ENCODE data around the gene NFE2.
"Not testable (repeated sequence)": the region's sequence is repeated elsewhere in the genome, so short reads cannot be mapped to it uniquely, and the experiment has no call there.

Gene NFE2

DNA sequence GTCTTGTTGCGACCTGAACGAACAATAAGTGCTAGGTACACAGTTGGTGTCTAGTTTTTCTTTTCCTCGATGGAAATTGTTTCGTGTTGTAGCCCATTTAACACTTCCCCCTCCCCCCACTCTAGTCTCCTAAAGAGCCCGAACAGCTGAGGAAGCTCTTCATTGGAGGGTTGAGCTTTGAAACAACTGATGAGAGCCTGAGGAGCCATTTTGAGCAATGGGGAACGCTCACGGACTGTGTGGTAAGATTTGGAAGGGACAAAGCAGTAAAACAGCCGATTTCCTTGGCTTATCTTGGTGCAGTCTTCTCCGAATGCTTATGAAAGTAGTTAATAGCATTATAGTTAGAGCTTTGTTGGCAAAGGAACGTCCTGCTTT is 19.6 kb downstream of the NFE2 start:
- DNase-seq, result not testable (repeated sequence)

DNA sequence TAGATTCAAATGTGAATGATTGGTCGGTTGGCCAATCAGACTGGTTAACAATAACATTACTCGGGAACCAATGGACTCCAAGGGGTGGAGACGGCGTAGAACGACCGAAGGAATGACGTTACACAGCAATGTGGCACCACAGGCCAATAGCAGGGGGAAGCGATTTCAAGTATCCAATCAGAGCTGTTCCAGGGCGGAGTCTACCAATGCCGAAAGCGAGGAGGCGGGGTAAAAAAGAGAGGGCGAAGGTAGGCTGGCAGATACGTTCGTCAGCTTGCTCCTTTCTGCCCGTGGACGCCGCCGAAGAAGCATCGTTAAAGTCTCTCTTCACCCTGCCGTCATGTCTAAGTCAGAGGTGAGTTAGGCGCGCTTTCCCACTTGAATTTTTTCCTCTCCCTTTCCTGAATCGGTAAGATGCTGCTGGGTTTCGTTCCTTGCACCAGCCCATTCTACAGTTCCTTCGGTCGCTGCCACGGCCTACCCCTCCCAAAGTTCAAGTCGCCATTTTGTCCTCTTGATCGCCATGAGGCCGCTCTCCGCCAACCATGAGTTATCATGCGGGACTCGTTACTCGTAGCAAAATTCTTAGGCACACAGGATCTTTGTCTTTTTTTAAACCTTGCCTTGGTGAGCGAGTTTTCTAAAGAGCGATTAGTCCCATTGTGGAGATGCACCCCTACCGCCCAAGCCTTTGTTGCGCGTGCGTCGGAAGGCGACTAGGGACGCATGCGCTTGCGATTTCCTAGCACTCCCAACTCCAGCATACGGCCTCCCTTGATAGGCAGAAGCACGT is 20.2 kb downstream of the NFE2 start, which contains the start of gene HNRNPA1:
Gene HNRNPA1, plus strand, starts transcription at position 259 of the 793 bp plus-strand sequence. Its CDS starts 82 bp downstream, at position 341.
- peak; percentile 99 for DNase-seq

DNA sequence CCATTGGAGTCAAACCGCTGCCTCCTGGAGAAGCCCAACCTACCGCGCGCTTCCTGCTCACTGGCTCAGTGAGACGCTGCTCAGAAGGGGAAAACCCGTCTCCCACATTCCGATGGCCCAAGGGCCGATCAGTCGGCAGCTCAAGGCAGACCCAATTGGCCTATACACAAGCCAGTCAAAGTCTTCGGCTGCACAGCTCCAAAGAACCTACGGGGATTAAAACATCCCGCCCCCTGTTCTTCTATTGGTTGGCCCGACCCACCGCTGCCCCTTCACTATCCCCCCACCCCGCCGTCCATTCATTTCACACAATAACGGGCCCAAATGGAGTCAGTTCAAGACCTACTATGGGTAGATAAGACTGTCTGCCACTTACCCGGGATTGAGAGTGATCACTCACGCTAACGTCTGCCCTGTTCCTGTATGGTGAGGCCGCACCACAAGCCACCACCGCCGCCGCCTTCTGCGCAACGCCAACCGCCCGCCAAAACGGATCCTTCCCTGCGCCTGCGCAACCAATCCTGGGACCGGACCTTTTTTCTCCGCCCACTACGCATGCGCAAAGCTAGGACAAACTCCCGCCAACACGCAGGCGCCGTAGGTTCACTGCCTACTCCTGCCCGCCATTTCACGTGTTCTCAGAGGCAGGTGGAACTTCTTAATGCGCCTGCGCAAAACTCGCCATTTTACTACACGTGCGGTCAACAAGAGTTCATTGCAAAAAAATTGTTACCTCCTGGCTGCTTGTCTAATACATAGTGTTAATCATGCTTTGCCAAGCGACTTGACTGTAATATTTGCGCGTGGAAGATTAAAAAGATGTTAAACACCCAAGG is 21.0 kb downstream of the NFE2 start, which contains the start of gene CBX5:
Gene CBX5, minus strand, starts transcription at position 491 of the 836 bp plus-strand sequence. CDS start 22,472 bp downstream, outside the sequence.
- peak; percentile 99 for DNase-seq

DNA sequence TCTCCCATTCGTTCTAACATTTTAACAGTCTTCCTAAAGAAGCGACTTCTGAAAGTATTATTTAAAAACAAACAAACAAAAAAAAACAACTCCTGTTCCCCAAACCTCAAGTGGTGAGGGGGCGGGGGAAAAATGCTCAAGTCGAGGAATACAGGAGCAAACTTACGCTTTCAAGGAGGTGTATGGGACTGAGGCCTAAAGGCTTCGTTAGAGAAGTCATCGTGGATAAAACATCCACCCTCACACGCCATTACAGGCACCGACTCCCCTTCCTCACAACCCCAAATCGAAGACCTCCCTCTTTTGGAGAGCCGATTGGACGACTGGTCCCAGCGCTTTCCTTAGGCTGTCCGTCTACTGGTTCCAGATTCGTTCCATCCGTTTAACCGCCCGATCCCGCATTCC is 21.6 kb downstream of the NFE2 start:
- no peak for DNase-seq

DNA sequence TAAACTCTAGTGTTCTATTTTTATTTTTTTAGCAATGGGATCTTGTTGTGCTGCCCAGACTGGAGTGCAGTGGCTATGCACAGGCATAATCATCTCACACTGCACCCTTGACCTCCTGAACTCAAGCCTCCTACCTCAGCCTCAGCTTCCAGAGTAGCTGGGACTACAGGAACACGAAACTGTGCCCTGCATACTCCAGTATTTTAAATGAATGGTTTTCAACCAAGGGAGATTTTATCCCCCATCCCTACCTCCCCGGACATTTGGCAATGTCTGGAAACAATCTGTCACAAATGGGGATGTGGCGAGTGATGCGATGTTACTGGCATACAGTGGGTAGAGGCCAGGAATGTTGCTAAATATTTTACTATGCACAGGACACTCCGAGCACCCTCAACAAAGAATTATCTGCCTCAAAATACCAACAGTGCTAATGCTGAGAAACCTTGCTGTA is 23.0 kb downstream of the NFE2 start:
- DNase-seq, result no peak

DNA sequence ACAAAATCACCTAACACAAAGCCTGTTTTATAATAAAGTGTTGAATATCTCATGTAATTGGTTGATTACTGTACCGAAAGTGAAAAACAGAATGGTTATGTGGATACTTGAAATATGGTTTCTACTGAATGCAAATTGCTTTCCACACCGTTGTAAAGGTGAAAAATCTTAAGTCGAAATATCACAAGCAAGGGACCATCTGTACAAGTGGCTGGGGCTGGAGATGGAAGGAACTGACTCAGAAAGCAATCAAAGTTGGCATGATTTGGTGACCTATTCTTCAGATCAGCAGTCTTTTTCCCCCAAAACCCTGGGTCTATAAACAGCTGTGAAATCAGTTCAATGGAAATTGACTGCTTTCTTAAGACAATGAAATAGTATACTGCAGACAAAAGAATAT is 24.4 kb downstream of the NFE2 start:
- no peak for DNase-seq

DNA sequence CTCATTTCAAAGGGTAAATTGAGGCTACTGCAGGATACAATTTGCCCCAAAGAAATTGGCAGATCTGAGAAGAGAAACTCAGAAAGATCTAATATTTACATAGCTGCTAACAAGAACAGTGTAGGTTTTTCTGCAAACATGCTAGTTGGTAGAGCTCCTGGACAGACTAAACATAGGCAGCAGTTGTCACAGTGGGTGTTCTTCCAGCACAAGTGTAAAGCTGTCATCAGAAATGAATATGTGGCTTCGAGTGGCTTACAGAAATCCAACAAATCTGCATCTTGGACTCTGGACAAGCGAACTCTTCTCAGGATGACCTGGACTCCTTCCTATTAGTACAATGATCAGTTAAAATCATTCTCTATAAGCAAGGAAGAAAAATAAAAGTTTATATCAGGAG is 26.8 kb downstream of the NFE2 start:
- DNase-seq, result peak; percentile 53

DNA sequence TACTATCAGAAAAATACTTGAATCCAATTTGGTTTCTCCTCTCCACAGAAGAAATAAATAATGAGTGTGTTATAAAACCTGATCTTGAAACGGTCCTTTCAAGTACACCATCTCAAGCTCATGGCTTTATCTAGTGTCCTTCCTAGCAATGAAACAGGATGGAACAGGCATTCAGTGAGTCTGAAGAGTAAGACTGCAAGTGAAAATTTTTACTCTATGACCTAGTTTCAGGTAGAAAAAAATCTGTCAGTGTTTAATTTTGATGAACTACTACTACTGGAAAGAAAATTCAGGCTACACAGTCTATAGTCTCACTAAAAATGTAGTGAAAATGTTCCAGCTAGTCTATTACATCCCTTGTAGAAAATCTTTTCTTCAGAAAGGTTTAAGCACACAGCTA is 28.6 kb downstream of the NFE2 start:
- no peak for DNase-seq

DNA sequence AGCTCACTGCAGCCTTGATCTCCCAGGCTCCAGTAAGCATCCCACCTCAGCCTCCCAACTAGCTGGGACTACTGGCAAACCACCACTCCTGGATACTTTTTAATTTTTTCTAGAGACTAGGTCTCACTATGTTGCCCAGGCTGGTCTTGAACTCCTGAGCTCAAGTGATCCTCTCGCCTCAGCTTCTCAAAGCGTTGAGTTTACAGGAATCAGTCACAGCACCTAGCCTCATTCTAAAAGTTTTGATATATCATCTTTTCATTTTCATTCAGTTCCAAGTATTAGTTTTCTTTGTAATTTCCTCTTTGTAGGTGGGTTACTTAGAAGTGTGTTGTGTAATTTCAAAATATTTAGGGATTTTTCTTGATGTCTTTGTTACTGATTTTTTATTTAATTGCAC is 30.5 kb downstream of the NFE2 start:
- no peak for DNase-seq

DNA sequence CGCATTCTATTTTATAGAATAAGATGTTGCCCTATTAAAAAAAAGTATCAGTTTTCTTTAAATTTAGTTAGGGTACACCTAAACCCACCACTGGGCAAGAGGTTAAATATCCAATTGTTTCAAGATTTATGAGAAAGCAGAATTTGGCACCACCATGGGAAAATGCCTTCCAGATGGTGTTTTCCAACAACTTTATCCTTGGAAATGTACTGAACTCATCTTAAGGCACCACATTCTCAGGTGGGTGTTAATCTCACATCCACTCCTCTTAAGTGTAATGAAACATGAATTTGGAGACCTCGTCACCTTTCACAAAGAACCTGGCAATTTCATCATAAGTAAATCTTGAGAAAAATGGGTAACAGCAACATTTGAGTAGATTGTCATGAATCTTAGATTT is 34.0 kb downstream of the NFE2 start:
- no peak for DNase-seq

DNA sequence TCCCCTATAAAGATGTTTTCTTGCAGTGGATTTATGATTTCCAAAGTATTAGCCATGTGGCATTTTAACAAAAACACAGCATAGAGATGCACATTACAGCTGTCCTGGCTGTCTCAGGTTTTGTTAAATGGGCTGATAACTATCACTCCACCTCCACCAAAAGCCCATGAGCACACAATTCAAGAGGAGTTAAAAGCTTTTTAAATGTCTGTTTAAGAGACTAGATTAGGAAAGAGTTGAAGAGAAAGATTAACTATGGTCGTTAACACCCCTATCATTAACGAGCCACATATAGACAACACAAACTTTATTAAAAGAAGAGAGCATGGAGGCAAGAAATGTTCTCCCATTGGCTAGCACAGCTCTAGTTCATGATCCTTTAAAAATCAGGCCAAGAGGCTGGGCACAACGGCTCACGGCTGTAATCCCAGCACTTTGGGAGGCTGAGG is 35.4 kb downstream of the NFE2 start:
- DNase-seq, result no peak

DNA sequence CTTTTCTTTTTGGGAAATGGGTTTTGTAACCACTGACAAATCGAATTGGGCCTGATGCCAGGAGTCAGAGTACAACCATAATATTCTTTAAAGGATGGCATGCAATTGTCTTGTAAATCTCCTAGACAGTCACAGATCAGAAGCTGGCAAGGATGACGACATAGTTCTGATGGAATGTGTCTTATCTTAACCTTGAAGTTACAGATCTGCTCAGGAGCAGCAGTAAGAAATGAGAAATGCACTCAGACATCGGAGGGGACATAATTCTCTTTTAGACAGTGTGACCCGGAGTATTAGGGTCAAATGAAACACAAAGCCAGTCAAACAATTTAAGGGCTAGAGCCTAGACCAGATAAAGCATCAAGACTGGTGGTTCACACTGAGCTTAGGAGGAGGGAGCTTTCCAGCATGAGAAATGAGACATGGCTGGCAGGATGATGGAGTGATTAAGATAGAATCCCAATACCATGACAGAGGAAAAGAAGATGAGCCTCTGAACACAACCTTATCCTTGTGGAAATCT is 38.4 kb downstream of the NFE2 start:
- no peak for DNase-seq

DNA sequence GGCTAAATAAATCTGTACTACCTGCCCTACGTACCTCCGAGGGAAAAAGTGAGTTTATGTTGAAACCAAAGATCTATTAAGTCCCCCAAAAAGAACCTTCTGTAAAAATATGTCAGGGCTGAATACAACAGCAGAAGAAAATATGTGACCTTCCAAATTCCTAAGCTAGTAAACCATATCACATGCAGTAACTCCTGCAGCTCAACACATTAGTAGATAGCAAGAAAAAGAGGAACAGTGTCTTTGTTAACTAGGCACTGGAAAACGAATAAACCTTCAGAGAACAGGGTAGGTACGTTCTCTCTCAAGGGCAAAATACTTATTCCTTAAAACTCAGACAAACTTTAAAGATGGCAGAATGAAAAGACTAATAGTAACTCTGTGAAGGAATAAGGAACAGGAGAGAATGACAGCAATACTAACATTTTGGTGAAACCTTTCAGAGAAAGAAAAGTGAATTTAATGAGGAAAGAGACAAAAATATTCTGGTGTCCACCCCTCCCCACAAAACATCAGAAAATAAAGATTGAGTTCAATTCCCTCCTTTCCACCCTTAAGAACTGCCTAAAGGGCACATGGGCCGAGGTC is 38.9 kb downstream of the NFE2 start:
- DNase-seq, result no peak

DNA sequence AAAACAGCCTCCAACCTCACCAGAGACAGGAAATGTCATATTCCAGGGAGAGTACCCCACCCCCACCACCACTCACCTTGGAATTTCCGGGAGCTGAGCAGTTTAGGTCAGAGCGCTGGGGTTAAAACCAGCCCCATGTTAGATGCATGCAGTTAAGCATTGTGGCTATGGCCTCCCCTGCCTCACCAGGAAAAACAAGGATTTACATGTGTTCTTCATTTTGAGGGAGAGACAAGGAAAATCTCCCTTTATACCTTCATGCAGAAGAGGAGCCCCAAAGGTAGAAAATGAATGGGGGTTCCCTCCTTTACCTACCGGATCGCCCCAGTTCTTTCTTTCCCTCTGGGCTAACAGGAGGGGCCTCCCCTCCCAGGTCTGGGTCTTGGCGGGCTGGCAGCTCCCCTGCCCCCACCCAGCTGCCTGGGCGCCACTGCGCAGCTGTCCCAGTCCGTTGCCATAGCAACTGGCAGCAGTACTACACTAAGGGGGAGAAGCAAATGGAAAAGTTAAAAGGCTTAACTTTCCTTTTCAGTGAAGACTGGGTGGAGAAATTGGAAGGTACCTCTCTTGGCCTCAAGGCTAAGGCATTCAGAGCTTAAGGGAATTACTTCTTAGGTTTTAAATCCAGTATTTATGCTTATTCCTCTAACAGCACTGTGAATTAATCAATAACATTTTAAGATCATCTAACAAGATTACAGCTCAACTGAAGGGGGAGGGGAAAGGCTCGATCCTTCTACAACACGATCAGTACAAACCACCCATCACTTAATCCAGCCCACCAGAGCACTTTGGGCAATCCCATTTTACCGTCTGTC is 41.4 kb downstream of the NFE2 start:
- DNase-seq, result peak; percentile 52

DNA sequence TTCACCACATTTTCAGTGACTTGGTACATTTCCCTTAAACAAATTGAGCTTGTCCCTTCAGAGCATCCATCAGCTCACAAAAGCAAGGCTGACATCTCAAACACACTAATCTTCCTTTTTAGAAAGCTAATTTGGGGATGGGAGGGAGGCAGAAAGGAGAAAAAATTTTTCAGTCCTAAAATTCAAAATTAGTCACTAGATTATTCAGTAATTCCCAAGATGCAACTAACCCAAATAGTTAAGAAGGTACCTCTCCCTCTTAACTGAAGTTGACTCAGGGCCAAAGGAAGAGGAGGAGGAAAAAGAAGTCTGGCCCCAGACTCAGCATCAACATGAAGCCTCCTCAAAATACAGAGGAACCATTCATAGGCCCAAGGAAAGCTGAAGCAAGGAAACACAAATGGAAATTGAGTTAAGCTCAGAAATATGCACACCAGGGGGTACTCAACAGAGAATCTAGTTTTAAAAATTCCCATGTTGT is 42.6 kb downstream of the NFE2 start:
- no peak for DNase-seq

DNA sequence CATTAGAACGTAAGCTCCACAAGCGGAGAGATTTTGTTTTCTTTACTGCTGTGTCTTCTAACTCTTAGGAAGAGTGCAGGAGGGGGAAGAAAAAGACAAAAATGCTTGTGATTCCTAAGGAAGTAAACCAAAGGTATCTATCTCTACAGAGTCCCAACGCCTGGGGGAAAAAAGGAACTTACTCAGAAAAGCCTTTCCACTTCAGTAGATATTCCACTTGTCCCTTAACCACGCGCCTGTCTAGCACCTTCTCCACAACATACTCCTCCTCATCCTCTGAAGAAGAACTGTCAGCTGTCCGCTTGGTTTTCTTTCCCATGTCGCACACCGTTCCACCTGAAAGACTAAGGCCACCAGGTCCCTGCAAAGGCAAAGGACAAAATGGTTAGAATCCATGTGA is 43.5 kb downstream of the NFE2 start:
- DNase-seq, result no peak

DNA sequence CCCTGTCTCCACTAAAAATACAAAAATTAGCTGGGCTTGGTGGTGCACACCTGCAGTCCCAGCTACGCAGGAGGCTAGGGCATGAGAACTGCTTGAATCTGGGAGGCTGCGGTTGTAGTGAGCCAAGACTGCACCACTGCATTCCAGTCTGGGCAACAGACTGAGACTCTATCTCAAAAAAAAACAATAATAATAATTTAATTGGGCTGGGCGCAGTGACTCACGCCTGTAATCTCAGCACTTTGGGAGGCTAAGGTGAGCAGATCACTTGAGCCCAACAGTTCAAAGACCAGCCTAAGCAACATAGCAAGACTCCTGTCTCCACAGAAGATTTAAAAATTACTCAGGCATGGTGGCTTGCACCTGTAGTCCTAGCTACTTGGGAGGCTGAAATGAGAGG is 47.6 kb downstream of the NFE2 start:
- no peak for DNase-seq

DNA sequence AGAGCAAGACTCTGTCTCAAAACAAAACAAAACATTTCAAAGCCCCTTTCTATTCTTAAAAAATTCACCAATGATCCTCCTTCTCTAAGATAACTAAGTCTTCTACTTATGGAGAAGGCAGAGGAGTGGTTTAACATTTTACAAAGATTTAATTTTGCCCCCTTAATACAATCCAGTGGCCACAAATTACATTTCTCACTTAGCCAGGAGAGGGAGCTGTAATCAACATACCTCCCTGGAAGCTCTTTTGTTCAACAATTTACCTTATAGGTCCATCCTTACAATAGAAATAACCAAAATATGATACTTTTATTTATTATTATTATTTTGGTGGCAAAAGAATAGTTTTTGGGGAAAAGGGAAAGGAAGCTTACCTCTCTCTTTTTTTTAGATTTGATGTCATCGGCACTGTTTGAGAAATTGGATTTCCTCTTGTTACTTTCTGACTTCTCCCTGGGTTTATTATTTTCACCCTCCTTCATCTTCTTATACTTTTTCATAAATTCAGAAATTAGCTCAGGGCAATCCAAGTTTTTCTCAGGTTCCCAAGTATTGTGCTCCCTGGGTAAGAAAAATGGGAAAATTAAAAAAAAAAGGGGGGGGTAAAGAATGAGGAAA is 49.0 kb downstream of the NFE2 start:
- peak; percentile 15 for DNase-seq

DNA sequence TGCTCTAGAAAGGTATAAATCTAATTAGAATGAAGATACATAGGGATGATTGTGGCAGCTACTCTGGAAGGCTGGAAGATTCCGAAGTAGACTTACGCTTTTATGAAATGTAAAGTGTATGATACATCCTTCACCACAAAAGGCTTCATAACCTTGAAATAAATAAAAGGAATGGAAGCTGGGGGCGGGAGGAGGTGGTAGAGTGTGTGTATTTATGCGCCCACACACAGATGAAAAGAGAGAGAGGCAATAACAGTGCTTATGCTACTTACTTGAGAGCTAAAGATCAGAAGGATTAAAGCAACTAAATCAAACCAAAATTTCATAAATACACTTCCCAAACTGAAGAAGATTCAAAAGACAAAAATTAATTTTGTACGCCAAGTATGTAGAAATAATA is 51.3 kb downstream of the NFE2 start:
- no peak for DNase-seq

DNA sequence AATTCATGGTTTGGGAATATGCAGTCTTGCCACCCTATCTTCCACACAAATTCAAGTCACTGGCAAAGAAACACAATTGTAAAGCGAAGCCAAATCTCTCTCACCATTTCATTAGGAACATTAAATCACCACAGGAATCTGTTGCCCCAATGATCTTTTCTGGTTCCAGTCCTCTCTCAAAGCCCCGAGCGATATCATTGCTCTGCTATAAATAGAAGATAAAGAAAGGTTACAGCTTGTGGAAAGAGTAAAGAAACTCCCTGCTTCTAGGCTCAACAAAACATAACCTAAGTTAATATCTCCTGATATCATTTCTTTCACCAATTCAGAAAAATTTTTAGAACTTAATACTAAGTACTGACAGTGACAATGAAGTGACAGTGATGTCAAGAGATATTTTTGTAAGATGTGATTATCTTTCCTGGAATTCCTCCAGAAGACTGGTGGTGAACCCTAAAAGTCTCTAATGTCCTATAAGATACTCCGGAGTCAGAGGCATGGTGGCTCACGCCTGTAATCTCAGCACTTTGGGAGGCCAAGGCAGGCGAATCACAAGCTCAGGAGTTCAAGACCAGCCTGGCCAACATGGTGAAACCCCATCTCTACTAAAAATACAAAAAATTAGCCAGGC is 54.7 kb downstream of the NFE2 start:
- no peak for DNase-seq

All from NCI-H345 (cell line).